Stimulated activated CD8-positive, alpha-beta memory T cell treated with anti-CD3 and anti-CD28 coated beads, Interleukin-2, amount 100 ng/mL, for 48 hours (primary cell): ENCODE data around the gene PARP8.
"Not testable (repeated sequence)": the region's sequence is repeated elsewhere in the genome, so short reads cannot be mapped to it uniquely, and the experiment has no call there.

Experiments used
- DNase-seq, 2 donors: peaks; one replicate each; pipeline ENCODE4 v3.0.0-alpha.2; 2020; ENCODE audit warnings: low read depth in 2 of 2

Gene PARP8

GRCh38 chr5:50666261-50667022 is at the start of gene PARP8:
TSS of gene PARP8 (plus strand) at chr5:50666637. CDS start at chr5:50667096, 459 bp downstream.
- DNase-seq = peak; percentile 28 to 36

- DNase-seq = no peak
These were observed 42.8 kb upstream of the PARP8 start for GRCh38 chr5:50623666-50624065.

GRCh38 chr5:50634866-50635265 is 31.6 kb upstream of the PARP8 start:
- DNase-seq = peak in 1 of 2 donors; percentile 0

- DNase-seq = not testable (repeated sequence)
These were observed 28.9 kb upstream of the PARP8 start for GRCh38 chr5:50637576-50637975.

GRCh38 chr5:50646591-50646990 is 19.8 kb upstream of the PARP8 start:
- DNase-seq = no peak

- DNase-seq = no peak
These were observed 18.7 kb upstream of the PARP8 start for GRCh38 chr5:50647726-50648125.

- DNase-seq = no peak
These were observed 12.5 kb upstream of the PARP8 start for GRCh38 chr5:50653946-50654345.

GRCh38 chr5:50655067-50655809 is 11.2 kb upstream of the PARP8 start:
- DNase-seq = no peak

GRCh38 chr5:50655810-50656205 is 10.6 kb upstream of the PARP8 start:
- DNase-seq = no peak

- DNase-seq = no peak
These were observed 9.4 kb upstream of the PARP8 start for GRCh38 chr5:50657044-50657443.

GRCh38 chr5:50658246-50658645 is 8.2 kb upstream of the PARP8 start:
- no peak for DNase-seq

- DNase-seq = no peak
These were observed 2.8 kb upstream of the PARP8 start for GRCh38 chr5:50663636-50664035.

GRCh38 chr5:50665091-50665490 is 1.3 kb upstream of the PARP8 start:
- no peak for DNase-seq

GRCh38 chr5:50665761-50666202 is 655 bp upstream of the PARP8 start:
- not testable (repeated sequence) for DNase-seq

GRCh38 chr5:50667023-50667652 is 701 bp downstream of the PARP8 start:
- peak in 1 of 2 donors; percentile 34 for DNase-seq

- peak; percentile 82 to 85 for DNase-seq
These were observed 1.5 kb downstream of the PARP8 start for GRCh38 chr5:50667653-50668595.

- not testable (repeated sequence) for DNase-seq
These were observed 2.2 kb downstream of the PARP8 start for GRCh38 chr5:50668636-50669035.

GRCh38 chr5:50672663-50673062 is 6.2 kb downstream of the PARP8 start:
- DNase-seq = no peak

GRCh38 chr5:50673444-50673843 is 7.0 kb downstream of the PARP8 start:
- DNase-seq = not testable (repeated sequence)

GRCh38 chr5:50675385-50675784 is 8.9 kb downstream of the PARP8 start:
- DNase-seq = no peak

- DNase-seq = not testable (repeated sequence)
These were observed 13.1 kb downstream of the PARP8 start for GRCh38 chr5:50679554-50679953.
